HepG2 (cell line): ENCODE results near the gene WNK4. TPM values are rescaled to one million over a fixed set of nuclear protein-coding genes. Genes with fewer than 3 reads are reported as not detected.

Experiments used
- CEBPB ChIP-seq: IDR thresholded peaks from 2 replicates; pipeline ENCODE4 v1.6.1; 2011; ENCODE audit warnings: low read depth, low read length, improper control_type of control experiment, borderline replicate concordance
- HMGXB4 ChIP-seq, 2 experiments: sonication (generic) in 1 of 2; formaldehyde crosslinking in 1 of 2; IDR thresholded peaks; 2 replicates each; pipeline versions ENCODE4 v1.4.0 to v1.6.1; 2018 to 2020; ENCODE audit warnings: missing genetic modification reagents in 2 of 2, borderline replicate concordance in 1 of 2, low read depth in 1 of 2, mild to moderate bottlenecking in 1 of 2, missing biosample characterization in 1 of 2
- NONO ChIP-seq, 2 experiments: fragments of 450-650 bp in 1 of 2; sonication (generic) in 1 of 2; formaldehyde crosslinking in 1 of 2; IDR thresholded peaks in 1 of 2; conservative IDR thresholded peaks in 1 of 2; 2 replicates each; pipeline versions ENCODE4 v1.6.1 to v1.8.0; 2017 to 2022; ENCODE audit warnings: mild to moderate bottlenecking in 1 of 2, missing genetic modification reagents in 1 of 2, moderate library complexity in 1 of 2
- NR3C1 ChIP-seq: sonication (generic); formaldehyde crosslinking; IDR thresholded peaks from 2 replicates; pipeline ENCODE4 v1.4.0; 2020; ENCODE audit warnings: missing genetic modification reagents
- RFX1 ChIP-seq: fragments of 450-650 bp; IDR thresholded peaks from 2 replicates; pipeline ENCODE4 v1.6.1; 2017
- SALL1 ChIP-seq: sonication (generic); formaldehyde crosslinking; IDR thresholded peaks from 2 replicates; pipeline ENCODE4 v1.8.0; 2022; ENCODE audit warnings: mild to moderate bottlenecking, missing genetic modification reagents
- ZBTB1 ChIP-seq: sonication (generic); formaldehyde crosslinking; IDR thresholded peaks from 2 replicates; pipeline ENCODE4 v1.4.0; 2020; ENCODE audit warnings: missing genetic modification reagents, borderline replicate concordance
- ZBTB46 ChIP-seq: sonication (generic); formaldehyde crosslinking; IDR thresholded peaks from 2 replicates; pipeline ENCODE4 v1.4.0; 2020; ENCODE audit warnings: mild to moderate bottlenecking, missing genetic modification reagents, borderline replicate concordance
- ZBTB49 ChIP-seq: sonication (generic); formaldehyde crosslinking; IDR thresholded peaks from 2 replicates; pipeline ENCODE4 v1.4.0; 2020; ENCODE audit warnings: missing genetic modification reagents, borderline replicate concordance
- ZNF142 ChIP-seq: sonication (generic); formaldehyde crosslinking; IDR thresholded peaks from 2 replicates; pipeline ENCODE4 v1.4.0; 2020; ENCODE audit warnings: missing genetic modification reagents
- ZNF205 ChIP-seq: IDR thresholded peaks from 2 replicates; pipeline ENCODE4 v1.6.1; 2018; ENCODE audit warnings: missing biosample characterization, missing genetic modification reagents
- ZNF263 ChIP-seq: sonication (generic); formaldehyde crosslinking; IDR thresholded peaks from 2 replicates; pipeline ENCODE4 v1.4.0; 2020; ENCODE audit warnings: missing genetic modification reagents
- polyA plus RNA-seq, 8 experiments: library from polyadenylated mRNA; depleted of rRNA in 3 of 8; stranded (reverse) in 7 of 8; unstranded in 1 of 8; fragments of >200 nt; fragmentation: Illumina TruSeq in 4 of 8; extraction: Trizol in 4 of 8; gene quantifications; 2 replicates each; pipeline versions ENCODE4 v1.2.1 to v1.2.3, GENCODE V29; 2011 to 2016; ENCODE audit warnings: low read depth in 4 of 8, missing spikeins in 1 of 8, mixed read lengths in 1 of 8; ENCODE audit not compliant: insufficient read depth in 1 of 8
- total RNA-seq, 5 experiments: library from RNA; depleted of rRNA; stranded (reverse); fragments of >200 nt; fragmentation: Illumina TruSeq; extraction: Trizol; gene quantifications; 2 replicates each; pipeline ENCODE4 v1.2.3, GENCODE V29; 2016; ENCODE audit warnings: low read depth in 1 of 5

The WNK4 gene
- total and polyA plus RNA-seq, 2 of the 13 experiments (the other 11 are each of a cell fraction or from before 2014, with no cell fraction given): 2.7 to 13.7 TPM

GRCh38 chr17:42791948-42792347, 11.5 kb downstream of the WNK4 start (continued):
- TF ChIP-seq ZBTB46 (CRISPR knock-in tag) (no peak), ZBTB1 (CRISPR knock-in tag) (no peak), ZNF142 (CRISPR knock-in tag) (no peak), HMGXB4 (CRISPR knock-in tag; IDR thresholded peaks at IDR 0.05; ENCODE audit: borderline replicate concordance in 1 of 2, low read depth in 1 of 2) (no peak; a peak in 1 of 4 replicates), NR3C1 (CRISPR knock-in tag) (no peak), CEBPB (peak; percentile 41; the same call in 1 of the 2 replicates), ZNF205 (CRISPR knock-in tag) (peak; percentile 41; the same call in 1 of the 2 replicates), ZBTB49 (CRISPR knock-in tag) (no peak), SALL1 (CRISPR knock-in tag) (peak; percentile 33; the same call in 1 of the 2 replicates), NONO (IDR thresholded peaks at IDR 0.05) (no peak), NONO (CRISPR knock-in tag; conservative IDR thresholded peaks at IDR 0.05) (no peak), RFX1 (no peak), ZNF263 (no peak)
